Transverse colon (tissue), 4 donors: Measurements from ENCODE around the gene NMD3. TPM values are rescaled to one million over a fixed set of nuclear protein-coding genes. Genes with fewer than 3 reads are reported as not detected.

Source experiments
- DNase-seq: peaks from one replicate; pipeline ENCODE4 v3.0.0-alpha.2; 2019
- H3K27ac ChIP-seq, 4 donors: fragments of 200-600 bp; sonication (generic); 2 replicates each; pipeline ENCODE4 v1.5.1; 2016 to 2018; ENCODE audit warnings: inconsistent platforms in 4 of 4
- H3K27me3 ChIP-seq: fragments of 200-600 bp; sonication (generic); 2 replicates; pipeline ENCODE4 v1.5.1; 2017; ENCODE audit warnings: inconsistent platforms
- H3K36me3 ChIP-seq, 4 donors: fragments of 200-600 bp; sonication (generic); 2 replicates each; pipeline ENCODE4 v1.5.1; 2017 to 2019; ENCODE audit warnings: inconsistent platforms in 4 of 4
- H3K4me1 ChIP-seq, 4 donors: fragments of 200-600 bp; sonication (generic); 2 replicates each; pipeline ENCODE4 v1.5.1; 2017 to 2020; ENCODE audit warnings: inconsistent platforms in 4 of 4
- H3K4me3 ChIP-seq, 4 donors: fragments of 200-600 bp; sonication (generic); 1 replicate in 1 of 4; 2 replicates in 3 of 4; pipeline versions ENCODE4 v1.5.1 to v1.6.1; 2017 to 2019; ENCODE audit warnings: inconsistent platforms in 4 of 4
- H3K9me3 ChIP-seq, 2 donors: fragments of 200-600 bp; sonication (generic); 2 replicates each; pipeline ENCODE4 v1.5.1; 2017 to 2019; ENCODE audit warnings: inconsistent platforms in 2 of 2
- EP300 ChIP-seq: sonication (generic); formaldehyde crosslinking; IDR thresholded peaks from one replicate; pipeline ENCODE4 v1.6.1; 2017; ENCODE audit warnings: antibody characterized with exemption, low read depth
- POLR2A ChIP-seq: fragments of 450-650 bp; IDR thresholded peaks from one replicate; pipeline ENCODE4 v1.6.1; 2016; ENCODE audit warnings: antibody characterized with exemption, mild to moderate bottlenecking, moderate library complexity
- POLR2AphosphoS5 ChIP-seq, 3 donors: sonication (generic); formaldehyde crosslinking; IDR thresholded peaks; one replicate each; pipeline ENCODE4 v1.6.1; 2016; ENCODE audit warnings: antibody characterized with exemption in 3 of 3
- WGBS, 2 donors: methylation state at CpG; one replicate each; pipeline ENCODE4 v1.1.5; 2018; ENCODE audit warnings: low coverage in 1 of 2; 5-methylcytosine and 5-hydroxymethylcytosine counted together
- in situ Hi-C, 4 donors: fragments of 200-750 bp; cut with MboI; loops; one replicate each; pipeline versions ENCODE4 v1.15.0 to v1.15.1; 2017; ENCODE audit warnings: low sequenced_read_pairs in 3 of 4, low pct_ligation_motif_present in 1 of 4, low pct_unique_long_range_greater_than_20kb in 1 of 4
- intact Hi-C: fragments of 100-400 bp; cut with DNase I; formaldehyde crosslinking; loops from one replicate; pipeline ENCODE4 v1.15.1; 2023; ENCODE audit warnings: low total_unique reads
- total RNA-seq, 4 donors: library from RNA; depleted of rRNA; stranded (reverse); fragments of >200 nt; gene quantifications; one replicate each; pipeline ENCODE4 v1.1.0, GENCODE V29; 2016
- TF ChIP-seq, protein P1 (sequence below), 5 experiments: fragments of 200-600 bp in 3 of 5; fragments of 450-650 bp in 2 of 5; sonication (generic) in 3 of 5; IDR thresholded peaks; 1 replicate in 2 of 5; 2 replicates in 3 of 5; pipeline ENCODE4 v1.5.1; 2016 to 2017; ENCODE audit warnings: antibody characterized with exemption in 5 of 5, inconsistent platforms in 3 of 5, mild to moderate bottlenecking in 2 of 5, moderate library complexity in 1 of 5

Gene NMD3
- total RNA-seq, 4 donors from 2014 or later = 7.5 to 37.3 (median 21.8) TPM

DNA sequence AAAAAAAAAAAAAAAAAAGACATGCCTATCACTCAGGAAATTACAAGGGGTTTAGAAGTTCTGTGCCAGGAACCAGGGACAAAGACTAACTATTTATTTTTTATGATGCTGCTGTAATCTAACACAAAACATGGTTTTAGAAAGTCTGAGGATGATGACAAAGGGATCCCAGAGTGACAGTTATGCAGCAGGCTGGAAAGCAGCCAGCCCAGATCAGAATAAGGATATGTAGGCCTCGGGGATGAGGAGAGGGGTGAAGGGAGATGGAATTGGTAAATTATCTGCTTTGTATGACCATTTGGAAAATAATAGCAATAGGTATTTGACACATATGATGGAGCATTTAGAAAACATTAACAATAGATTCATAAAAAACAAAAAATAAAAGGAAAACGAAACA, 34.1 kb upstream of the NMD3 start:
- Histone ChIP-seq H3K27me3 (no peaks in the 10 kb centered on the region), H3K4me3 (no peak overlapping the region), H3K36me3 (no peaks in the 10 kb centered on the region), H3K27ac (no peak overlapping the region), H3K9me3 (no peaks in the 10 kb centered on the region), H3K4me1 (no peaks in the 10 kb centered on the region)
- WGBS, 2 donors = 17 to 54% methylated on average over 1 to 2 of the region's 2 CpGs
- TF ChIP-seq POLR2AphosphoS5 (IDR thresholded peaks at IDR 0.05) (no peak), POLR2A (no peak), EP300 (no peak)
- TF ChIP-seq, protein P1, sequence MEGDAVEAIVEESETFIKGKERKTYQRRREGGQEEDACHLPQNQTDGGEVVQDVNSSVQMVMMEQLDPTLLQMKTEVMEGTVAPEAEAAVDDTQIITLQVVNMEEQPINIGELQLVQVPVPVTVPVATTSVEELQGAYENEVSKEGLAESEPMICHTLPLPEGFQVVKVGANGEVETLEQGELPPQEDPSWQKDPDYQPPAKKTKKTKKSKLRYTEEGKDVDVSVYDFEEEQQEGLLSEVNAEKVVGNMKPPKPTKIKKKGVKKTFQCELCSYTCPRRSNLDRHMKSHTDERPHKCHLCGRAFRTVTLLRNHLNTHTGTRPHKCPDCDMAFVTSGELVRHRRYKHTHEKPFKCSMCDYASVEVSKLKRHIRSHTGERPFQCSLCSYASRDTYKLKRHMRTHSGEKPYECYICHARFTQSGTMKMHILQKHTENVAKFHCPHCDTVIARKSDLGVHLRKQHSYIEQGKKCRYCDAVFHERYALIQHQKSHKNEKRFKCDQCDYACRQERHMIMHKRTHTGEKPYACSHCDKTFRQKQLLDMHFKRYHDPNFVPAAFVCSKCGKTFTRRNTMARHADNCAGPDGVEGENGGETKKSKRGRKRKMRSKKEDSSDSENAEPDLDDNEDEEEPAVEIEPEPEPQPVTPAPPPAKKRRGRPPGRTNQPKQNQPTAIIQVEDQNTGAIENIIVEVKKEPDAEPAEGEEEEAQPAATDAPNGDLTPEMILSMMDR (IDR thresholded peaks at IDR 0.05) = no peak
- intact Hi-C loops (no loop called here), in situ Hi-C loops (no loop called here)
- DNase-seq = no peak

- Histone ChIP-seq H3K4me1 (no peaks in the 10 kb centered on the region), H3K36me3 (no peaks in the 10 kb centered on the region), H3K4me3 (no peak overlapping the region), H3K27ac (no peak overlapping the region), H3K27me3 (no peaks in the 10 kb centered on the region), H3K9me3 (no peaks in the 10 kb centered on the region)
- DNase-seq = no peak
- WGBS, 2 donors = 78 to 84% methylated on average over 6 of the region's 6 CpGs
- intact Hi-C loops (no loop called here), in situ Hi-C loops (no loop called here)
- TF ChIP-seq POLR2A = no peak
- TF ChIP-seq POLR2AphosphoS5 (IDR thresholded peaks at IDR 0.05) = no peak
Observed at GRCh38 chr3:161197855-161198850, 23.0 kb upstream of the NMD3 start.

- intact Hi-C loops = loop anchor here (10.0 kb wide), 1 partner anchor 825 kb away; no protein-coding TSS in a partner anchor
- Histone ChIP-seq H3K27ac (no peak overlapping the region), H3K9me3 (no peaks in the 10 kb centered on the region), H3K36me3 (no peaks in the 10 kb centered on the region), H3K4me3 (no peak overlapping the region), H3K27me3 (no peaks in the 10 kb centered on the region), H3K4me1 (no peaks in the 10 kb centered on the region)
- in situ Hi-C loops = no loop called here
- no peak for DNase-seq
- TF ChIP-seq POLR2AphosphoS5 (IDR thresholded peaks at IDR 0.05) = no peak
- no peak for TF ChIP-seq POLR2A
- TF ChIP-seq EP300 = no peak
- TF ChIP-seq, protein P1 (IDR thresholded peaks at IDR 0.05) = no peak
- WGBS, 2 donors = 76 to 80% methylated on average over 1 to 3 of the region's 3 CpGs
Observed at GRCh38 chr3:161199926-161200325, 21.2 kb upstream of the NMD3 start.

DNA sequence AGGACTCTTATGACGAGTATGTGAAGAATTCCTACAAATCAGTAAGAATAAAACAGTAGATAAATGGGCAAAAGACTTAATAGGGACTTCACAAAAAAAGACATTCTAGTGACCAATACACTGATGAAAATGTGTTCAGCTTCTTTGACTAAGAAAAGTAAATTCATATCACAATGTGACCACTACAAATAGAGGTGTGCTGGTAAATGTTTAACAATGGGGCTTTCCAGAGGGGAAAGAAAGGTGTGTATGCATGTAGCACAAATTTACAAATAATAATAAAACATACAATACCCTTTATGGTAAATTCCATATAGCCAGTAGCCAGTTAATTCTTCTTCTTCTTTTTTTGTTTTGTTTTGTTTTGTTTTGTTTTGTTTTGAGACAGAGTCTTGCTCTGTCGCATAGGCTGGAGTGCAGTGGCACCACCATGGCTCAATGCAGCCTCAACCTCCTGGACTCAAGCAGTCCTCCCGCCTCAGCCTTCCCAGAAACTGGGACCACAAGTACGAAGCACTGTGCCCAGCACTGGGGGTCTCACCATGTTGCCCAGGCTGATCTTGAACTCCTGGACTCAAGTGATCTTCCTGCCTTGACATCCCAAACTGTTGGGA, 17.5 kb upstream of the NMD3 start:
- Histone ChIP-seq H3K27ac (no peak overlapping the region), H3K9me3 (no peaks in the 10 kb centered on the region), H3K27me3 (no peaks in the 10 kb centered on the region), H3K36me3 (no peaks in the 10 kb centered on the region), H3K4me3 (no peak overlapping the region), H3K4me1 (no peaks in the 10 kb centered on the region)
- TF ChIP-seq POLR2AphosphoS5 (IDR thresholded peaks at IDR 0.05) (no peak), POLR2A (no peak), EP300 (no peak)
- TF ChIP-seq, protein P1 (IDR thresholded peaks at IDR 0.05) = no peak
- in situ Hi-C loops = no loop called here
- 87 to 88% methylated on average over 2 to 4 of the region's 4 CpGs for WGBS, 2 donors
- no peak for DNase-seq
- intact Hi-C loops = loop anchor here (10.0 kb wide), 1 partner anchor 829 kb away; no protein-coding TSS in a partner anchor
